Retina (tissue), 1 donor: ENCODE measurements around the gene SAMD3.
"Not testable (repeated sequence)": the region's sequence is repeated elsewhere in the genome, so short reads cannot be mapped to it uniquely, and the experiment has no call there.

Experiments used
- DNase-seq: peaks from one replicate; pipeline ENCODE4 v3.0.0-alpha.2; 2016

SAMD3 gene

GRCh38 chr6:130170160-130170559 lies 52.6 kb downstream of the SAMD3 start:
- not testable (repeated sequence) for DNase-seq

- no peak for DNase-seq
Measured at GRCh38 chr6:130167655-130168054, 55.1 kb downstream of the SAMD3 start.

DNA sequence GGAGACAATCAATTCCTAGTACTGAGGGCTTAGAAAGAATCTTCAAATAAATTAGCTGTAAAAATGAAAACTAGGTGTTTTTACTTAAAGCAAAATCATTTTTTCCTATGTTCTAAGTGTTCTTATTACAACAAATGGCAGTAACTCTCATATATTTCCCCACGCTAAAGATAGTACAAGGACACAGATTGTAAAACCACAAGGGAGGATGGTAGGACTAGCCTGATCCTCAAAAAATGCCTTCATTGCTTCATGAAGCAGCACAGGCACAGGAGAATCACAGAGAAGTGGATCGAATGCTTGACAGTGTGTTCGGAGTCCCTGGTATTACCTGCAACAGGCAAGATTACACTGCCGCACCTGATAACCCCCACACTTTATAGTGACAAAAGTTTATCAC lies 58.5 kb downstream of the SAMD3 start:
- no peak for DNase-seq

DNA sequence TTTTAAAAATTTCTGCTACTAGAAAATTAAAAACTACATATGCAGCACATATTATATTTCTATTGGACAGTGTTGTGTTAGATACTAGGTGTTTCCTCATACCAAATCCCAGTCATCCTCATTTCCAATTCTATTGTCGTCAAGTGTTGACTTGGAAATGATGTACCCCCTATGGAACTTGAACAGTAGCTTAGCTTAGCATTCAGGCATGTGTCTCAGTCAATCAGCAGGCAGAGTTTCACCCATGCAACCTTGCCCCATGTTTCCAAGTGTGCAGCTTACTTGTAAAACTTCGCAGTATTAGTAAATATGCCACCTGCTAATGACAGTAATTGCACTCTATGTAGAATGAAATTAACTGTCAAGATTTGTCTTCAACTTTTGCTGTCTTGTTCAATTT lies 59.5 kb downstream of the SAMD3 start:
- DNase-seq: no peak

- no peak for DNase-seq
Measured at GRCh38 chr6:130162421-130162820, 60.3 kb downstream of the SAMD3 start.

- DNase-seq: no peak
Measured at GRCh38 chr6:130161683-130162404, 60.9 kb downstream of the SAMD3 start.

- DNase-seq: peak; percentile 47
Measured at GRCh38 chr6:130159956-130160355, 62.8 kb downstream of the SAMD3 start.

- no peak for DNase-seq
Measured at GRCh38 chr6:130158548-130158947, 64.2 kb downstream of the SAMD3 start.

GRCh38 chr6:130158056-130158455 lies 64.7 kb downstream of the SAMD3 start:
- DNase-seq: no peak

- no peak for DNase-seq
Measured at GRCh38 chr6:130156908-130157307, 65.8 kb downstream of the SAMD3 start.

GRCh38 chr6:130152908-130153510 lies 69.7 kb downstream of the SAMD3 start:
- no peak for DNase-seq

DNA sequence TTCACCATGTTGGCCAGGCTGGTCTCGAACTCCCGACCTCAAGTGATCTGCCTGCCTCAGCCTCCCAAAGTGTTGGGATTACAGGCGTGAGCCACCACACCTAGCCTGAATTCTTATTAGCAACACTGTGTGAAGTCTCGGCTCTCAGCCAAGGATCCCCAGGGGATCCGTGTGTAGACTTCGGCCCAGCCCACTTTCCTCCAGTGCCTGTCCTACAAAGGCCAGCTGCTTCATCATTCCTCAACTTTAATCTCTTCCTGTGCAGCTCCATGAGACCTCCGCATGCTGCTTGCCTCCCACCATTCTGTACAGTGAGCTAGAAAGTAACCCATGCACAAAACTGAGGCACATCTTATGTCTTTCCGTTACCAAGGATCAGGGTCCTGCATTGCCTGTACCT lies 71.8 kb downstream of the SAMD3 start:
- no peak for DNase-seq

DNA sequence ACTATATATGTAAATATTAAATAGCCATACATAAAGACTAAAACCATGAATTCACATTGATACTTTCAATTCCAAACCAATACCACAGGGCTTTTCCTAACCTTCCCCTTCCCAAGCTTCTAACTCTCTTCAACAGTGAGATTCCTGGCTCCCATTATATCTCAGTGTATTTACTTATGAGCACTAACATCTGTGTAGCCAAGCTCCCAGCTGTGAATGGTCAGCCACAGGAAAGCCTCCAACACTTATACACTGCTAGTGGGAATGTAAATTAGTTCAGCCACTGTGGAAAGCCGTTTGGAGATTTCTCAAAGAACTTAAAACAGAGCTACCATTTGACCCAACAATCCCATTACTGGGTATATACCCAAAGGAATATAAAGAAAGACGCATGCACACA lies 73.7 kb downstream of the SAMD3 start:
- not testable (repeated sequence) for DNase-seq

DNA sequence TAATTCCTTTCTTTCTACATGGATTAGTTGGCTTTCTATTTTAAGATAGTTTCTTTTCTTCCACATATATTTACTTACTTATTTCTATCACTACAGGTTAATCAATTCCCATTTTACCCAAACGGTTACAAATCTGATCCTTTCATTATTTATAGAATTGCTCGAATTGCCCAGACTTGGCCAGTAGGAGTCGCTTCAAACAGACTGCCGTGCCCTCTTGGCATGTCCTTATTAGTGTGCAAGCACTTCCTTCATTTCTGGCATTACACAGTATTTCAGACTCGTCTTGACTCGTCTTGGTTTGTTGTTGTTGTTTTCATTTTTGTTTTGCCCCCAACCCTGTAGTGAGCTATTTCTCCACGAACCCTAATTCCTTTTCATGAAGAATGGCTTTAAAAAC lies 74.6 kb downstream of the SAMD3 start:
- no peak for DNase-seq

DNA sequence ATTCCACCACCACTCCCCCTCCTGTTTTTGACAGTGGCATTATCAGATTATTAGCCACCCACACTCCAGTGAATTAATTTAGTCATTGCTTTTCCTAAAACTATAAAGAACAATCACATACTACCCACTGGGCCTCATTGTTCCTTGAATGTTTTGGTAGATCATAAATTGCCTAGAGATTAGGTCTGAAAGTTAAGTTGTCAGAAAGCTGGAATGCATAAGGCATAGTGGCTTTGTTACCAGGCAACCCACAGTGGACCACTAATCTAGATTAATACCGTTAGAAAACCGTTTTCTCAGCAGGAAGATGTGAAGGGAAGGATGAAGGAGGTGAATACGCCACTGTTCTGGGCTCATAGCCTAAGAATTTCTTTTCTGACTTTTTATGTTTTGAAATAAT lies 75.6 kb downstream of the SAMD3 start:
- DNase-seq: no peak

DNA sequence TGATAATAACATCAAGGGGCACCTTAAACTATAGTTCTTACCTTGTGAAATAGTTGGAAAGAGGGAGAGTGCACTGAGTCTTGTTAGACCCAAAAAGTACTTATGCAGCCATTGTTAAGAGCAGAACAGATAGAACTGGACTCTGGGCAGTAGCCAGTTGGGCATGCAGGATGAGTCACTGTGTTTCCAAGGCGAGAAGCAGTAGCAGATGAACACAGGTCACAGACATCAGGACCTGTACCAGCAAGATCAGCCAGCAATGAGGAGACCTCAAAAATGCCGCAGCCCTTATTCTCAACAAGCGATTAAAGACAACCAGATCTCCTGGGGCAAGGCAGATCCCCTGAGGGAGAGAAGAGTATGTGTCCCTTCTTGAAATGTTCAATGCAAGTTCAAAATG lies 79.0 kb downstream of the SAMD3 start:
- no peak for DNase-seq

GRCh38 chr6:130140084-130140483 lies 82.7 kb downstream of the SAMD3 start:
- no peak for DNase-seq

DNA sequence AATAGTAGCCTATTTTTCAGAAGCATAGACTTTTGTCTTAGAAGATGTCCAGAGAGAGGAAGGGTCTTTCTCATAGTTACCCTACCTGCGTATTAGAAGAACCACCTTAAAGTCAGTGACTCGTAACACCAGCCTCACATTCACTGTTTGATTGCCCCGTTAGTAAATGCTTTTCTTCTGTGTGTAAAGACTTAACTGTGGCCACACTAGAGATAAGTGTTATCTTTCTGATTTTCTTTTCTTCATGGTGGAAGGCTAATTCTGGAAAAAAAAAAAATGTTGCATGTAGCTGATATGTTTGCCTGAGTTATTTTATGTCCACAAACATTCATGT lies 83.9 kb downstream of the SAMD3 start:
- DNase-seq: no peak

DNA sequence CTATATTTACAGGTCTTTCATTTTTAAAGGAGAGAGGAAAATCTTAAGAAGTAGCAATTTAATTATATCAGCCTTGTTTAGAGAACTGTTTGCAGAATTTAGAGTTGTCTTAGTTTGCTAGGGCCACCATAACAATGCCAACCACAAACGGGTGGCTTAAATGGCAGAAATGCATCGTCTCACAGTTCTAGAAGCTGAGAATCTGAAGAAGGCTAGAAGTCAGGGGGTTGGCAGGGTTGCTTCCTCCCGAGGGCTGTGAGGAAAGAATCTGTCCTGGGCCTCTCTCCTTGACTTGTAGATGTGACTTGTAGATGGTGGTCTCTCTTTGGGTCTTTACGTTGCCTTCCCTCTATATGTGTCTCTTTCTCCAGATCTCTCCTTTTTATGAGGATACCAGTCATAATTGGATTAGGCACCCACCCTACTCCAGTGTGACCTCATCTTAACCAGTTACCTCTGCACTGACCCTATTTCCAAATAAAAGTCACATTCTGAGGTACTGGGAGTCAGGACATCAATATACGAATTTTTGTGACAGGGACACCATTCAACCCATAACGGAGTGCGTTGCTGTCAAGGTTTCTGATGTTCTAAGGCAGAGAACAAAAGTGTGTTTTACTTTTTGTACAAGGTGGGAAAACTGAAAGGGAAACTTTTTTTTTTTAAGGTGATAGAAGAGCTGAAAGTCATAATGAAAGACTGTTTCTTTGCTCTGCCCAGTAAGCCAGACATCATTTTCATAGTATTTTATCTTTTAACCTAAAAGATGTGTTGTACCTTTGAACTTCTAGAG lies 84.4 kb downstream of the SAMD3 start:
- DNase-seq: no peak

GRCh38 chr6:130136798-130137197 lies 86.0 kb downstream of the SAMD3 start:
- no peak for DNase-seq

- DNase-seq: no peak
Measured at GRCh38 chr6:130134582-130134981, 88.2 kb downstream of the SAMD3 start.

GRCh38 chr6:130132286-130132701 lies 90.5 kb downstream of the SAMD3 start:
- no peak for DNase-seq

- no peak for DNase-seq
Measured at GRCh38 chr6:130129762-130130246, 92.9 kb downstream of the SAMD3 start.

- DNase-seq: no peak
Measured at GRCh38 chr6:130128326-130128725, 94.4 kb downstream of the SAMD3 start.
